Uterus (tissue), 2 donors: Measurements from ENCODE around the gene UMODL1.

ENCODE experiments used
- POLR2A ChIP-seq, 2 donors: fragments of 450-650 bp; IDR thresholded peaks; one replicate each; pipeline ENCODE4 v1.6.1; 2016; ENCODE audit warnings: antibody characterized with exemption in 2 of 2, mild to moderate bottlenecking in 1 of 2, moderate library complexity in 1 of 2
- TF ChIP-seq, protein P1 (sequence below), 4 experiments: fragments of 200-600 bp in 2 of 4; fragments of 450-650 bp in 2 of 4; sonication (generic) in 2 of 4; IDR thresholded peaks; one replicate each; pipeline ENCODE4 v1.5.1; 2016 to 2019; ENCODE audit warnings: antibody characterized with exemption in 4 of 4, mild to moderate bottlenecking in 2 of 4, moderate library complexity in 1 of 4

DNA sequence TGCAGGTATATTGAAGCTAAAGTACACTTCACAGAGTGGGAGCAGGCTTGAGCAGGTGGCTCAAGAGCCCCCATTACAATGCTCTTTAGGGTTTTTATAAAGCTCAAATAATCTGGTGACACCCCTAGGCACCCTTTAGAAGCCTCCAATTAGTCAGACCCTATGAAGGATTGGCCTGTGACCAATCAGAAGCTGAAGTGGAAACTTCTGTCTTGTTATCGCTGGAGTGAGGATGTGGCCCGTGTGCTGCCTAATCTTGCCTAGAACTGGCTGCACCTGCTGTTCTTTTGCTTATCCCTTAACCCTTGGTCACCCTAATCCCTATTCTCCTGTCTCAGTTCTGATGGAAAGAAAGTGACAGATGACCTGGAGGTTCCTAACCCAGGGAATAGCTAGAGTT lies 77.0 kb downstream of the UMODL1 start:
- TF ChIP-seq POLR2A (IDR thresholded peaks at IDR 0.05), result no peak
- TF ChIP-seq, protein P1, sequence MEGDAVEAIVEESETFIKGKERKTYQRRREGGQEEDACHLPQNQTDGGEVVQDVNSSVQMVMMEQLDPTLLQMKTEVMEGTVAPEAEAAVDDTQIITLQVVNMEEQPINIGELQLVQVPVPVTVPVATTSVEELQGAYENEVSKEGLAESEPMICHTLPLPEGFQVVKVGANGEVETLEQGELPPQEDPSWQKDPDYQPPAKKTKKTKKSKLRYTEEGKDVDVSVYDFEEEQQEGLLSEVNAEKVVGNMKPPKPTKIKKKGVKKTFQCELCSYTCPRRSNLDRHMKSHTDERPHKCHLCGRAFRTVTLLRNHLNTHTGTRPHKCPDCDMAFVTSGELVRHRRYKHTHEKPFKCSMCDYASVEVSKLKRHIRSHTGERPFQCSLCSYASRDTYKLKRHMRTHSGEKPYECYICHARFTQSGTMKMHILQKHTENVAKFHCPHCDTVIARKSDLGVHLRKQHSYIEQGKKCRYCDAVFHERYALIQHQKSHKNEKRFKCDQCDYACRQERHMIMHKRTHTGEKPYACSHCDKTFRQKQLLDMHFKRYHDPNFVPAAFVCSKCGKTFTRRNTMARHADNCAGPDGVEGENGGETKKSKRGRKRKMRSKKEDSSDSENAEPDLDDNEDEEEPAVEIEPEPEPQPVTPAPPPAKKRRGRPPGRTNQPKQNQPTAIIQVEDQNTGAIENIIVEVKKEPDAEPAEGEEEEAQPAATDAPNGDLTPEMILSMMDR (IDR thresholded peaks at IDR 0.05), result no peak
